CD14-positive monocyte (primary cell): Measurements from ENCODE around the gene TBC1D16. TPM values are rescaled to one million over a fixed set of nuclear protein-coding genes. Genes with fewer than 3 reads are reported as not detected.
"Not testable (repeated sequence)": the region's sequence is repeated elsewhere in the genome, so short reads cannot be mapped to it uniquely, and the experiment has no call there.

Experiments used
- DNase-seq, 3 donors: peaks; one replicate each; pipeline ENCODE4 v3.0.0-alpha.2; 2011 to 2022
- H2AFZ ChIP-seq: 2 replicates; pipeline ENCODE4 v1.6.0; 2012; ENCODE audit warnings: mild to moderate bottlenecking, low read depth, low read length, inconsistent platforms; ENCODE audit not compliant: insufficient read depth, poor library complexity, severe bottlenecking
- H3K27ac ChIP-seq, 2 donors: 1 replicate in 1 of 2; 2 replicates in 1 of 2; pipeline ENCODE4 v1.5.1; 2012 to 2013; ENCODE audit warnings: low read length in 2 of 2, control low read depth in 1 of 2, inconsistent platforms in 1 of 2, low read depth in 1 of 2, mild to moderate bottlenecking in 1 of 2
- H3K27me3 ChIP-seq, 2 donors: one replicate each; pipeline versions ENCODE4 v1.6.0 to v1.6.1; 2011 to 2013; ENCODE audit warnings: low read length in 2 of 2; ENCODE audit not compliant: control insufficient read depth in 2 of 2, insufficient read depth in 2 of 2
- H3K36me3 ChIP-seq, 2 donors: replicated peaks in 1 of 2; 1 replicate in 1 of 2; 2 replicates in 1 of 2; pipeline versions ENCODE4 v1.5.1 to v1.6.1; 2012 to 2013; ENCODE audit warnings: low read length in 2 of 2, control low read depth in 1 of 2, inconsistent platforms in 1 of 2, mild to moderate bottlenecking in 1 of 2; ENCODE audit not compliant: insufficient read depth in 2 of 2, control insufficient read depth in 1 of 2
- H3K4me1 ChIP-seq, 2 donors: 1 replicate in 1 of 2; 2 replicates in 1 of 2; pipeline versions ENCODE4 v1.5.1 to v1.6.1; 2012 to 2013; ENCODE audit warnings: low read length in 2 of 2, control low read depth in 1 of 2, inconsistent platforms in 1 of 2, mild to moderate bottlenecking in 1 of 2, moderate library complexity in 1 of 2; ENCODE audit not compliant: insufficient read depth in 2 of 2, control insufficient read depth in 1 of 2
- H3K4me2 ChIP-seq: replicated peaks from 2 replicates; pipeline ENCODE3; 2012; ENCODE audit warnings: low read length, moderate library complexity, mild to moderate bottlenecking; ENCODE audit not compliant: poor library complexity, severe bottlenecking; ENCODE audit errors: extremely low read depth
- H3K4me3 ChIP-seq, 3 experiments: fragments of 200-600 bp in 1 of 3; sonication (generic) in 1 of 3; replicated peaks in 1 of 3; 1 replicate in 2 of 3; 2 replicates in 1 of 3; pipeline ENCODE4 v1.5.1; 2011 to 2013; ENCODE audit warnings: low read length in 3 of 3, mild to moderate bottlenecking in 3 of 3, control low read depth in 2 of 3, low read depth in 2 of 3, inconsistent platforms in 1 of 3, moderate library complexity in 1 of 3
- H3K79me2 ChIP-seq: 2 replicates; pipeline ENCODE4 v1.6.0; 2012; ENCODE audit warnings: mild to moderate bottlenecking, control low read depth, inconsistent platforms, low read length, moderate library complexity; ENCODE audit not compliant: insufficient read depth
- H3K9ac ChIP-seq: 2 replicates; pipeline ENCODE4 v1.6.0; 2017; ENCODE audit warnings: low read length, mild to moderate bottlenecking; ENCODE audit not compliant: insufficient read depth, poor library complexity, severe bottlenecking
- H3K9me3 ChIP-seq, 2 donors: replicated peaks in 1 of 2; 1 replicate in 1 of 2; 2 replicates in 1 of 2; pipeline versions ENCODE4 v1.5.1 to v1.6.1; 2012 to 2013; ENCODE audit warnings: low read length in 2 of 2, control low read depth in 1 of 2; ENCODE audit not compliant: control insufficient read depth in 1 of 2, insufficient read depth in 1 of 2
- H4K20me1 ChIP-seq: 2 replicates; pipeline ENCODE4 v1.6.0; 2012; ENCODE audit warnings: mild to moderate bottlenecking, low read length, control low read depth, moderate library complexity; ENCODE audit not compliant: insufficient read depth
- H3K27ac Mint-ChIP-seq, 7 donors: one replicate each; pipeline ENCODE4 v1.8.0; 2020; ENCODE audit warnings: mild to moderate bottlenecking in 7 of 7, mixed read lengths in 7 of 7, moderate library complexity in 6 of 7, inconsistent platforms in 2 of 7
- H3K27me3 Mint-ChIP-seq, 3 donors: one replicate each; pipeline ENCODE4 v1.8.0; 2021 to 2022; ENCODE audit warnings: low read depth in 3 of 3, mild to moderate bottlenecking in 3 of 3, mixed read lengths in 3 of 3, moderate library complexity in 3 of 3, inconsistent platforms in 1 of 3
- H3K36me3 Mint-ChIP-seq, 2 donors: one replicate each; pipeline ENCODE4 v1.8.0; 2020; ENCODE audit warnings: mixed read lengths in 2 of 2, inconsistent platforms in 1 of 2, mild to moderate bottlenecking in 1 of 2
- H3K4me1 Mint-ChIP-seq: one replicate; pipeline ENCODE4 v1.8.0; 2020; ENCODE audit warnings: mild to moderate bottlenecking, mixed read lengths
- H3K4me3 Mint-ChIP-seq, 2 donors: one replicate each; pipeline ENCODE4 v1.8.0; 2020; ENCODE audit warnings: mild to moderate bottlenecking in 2 of 2, mixed read lengths in 2 of 2, moderate library complexity in 1 of 2
- H3K9me3 Mint-ChIP-seq, 7 donors: one replicate each; pipeline ENCODE4 v1.8.0; 2020 to 2022; ENCODE audit warnings: mixed read lengths in 7 of 7, mild to moderate bottlenecking in 6 of 7, moderate library complexity in 6 of 7, inconsistent platforms in 2 of 7
- WGBS: methylation state at CpG from one replicate; pipeline ENCODE4 v1.1.5; 2013; ENCODE audit warnings: missing lambda C conversion rate; ENCODE audit not compliant: insufficient coverage; 5-methylcytosine and 5-hydroxymethylcytosine counted together
- intact Hi-C, 2 donors: fragments of 100-400 bp; cut with micrococcal nuclease; formaldehyde crosslinking; loops; one replicate each; pipeline versions ENCODE4 v1.15.0 to v1.15.1; 2023
- polyA plus RNA-seq, 3 donors: library from polyadenylated mRNA; depleted of rRNA in 1 of 3; unstranded in 2 of 3; stranded (reverse) in 1 of 3; fragments of 300-500 nt in 2 of 3; fragments of >200 nt in 1 of 3; fragmentation: Illumina TruSeq in 2 of 3; gene quantifications; 1 replicate in 2 of 3; 2 replicates in 1 of 3; pipeline ENCODE4 v1.2.3, GENCODE V29; 2012 to 2021
- TF ChIP-seq, protein P1 (sequence below): fragments of 200-600 bp; IDR thresholded peaks from one replicate; pipeline ENCODE4 v1.8.0; 2022; ENCODE audit warnings: antibody characterized with exemption, mild to moderate bottlenecking

TBC1D16 gene
- polyA plus RNA-seq, 3 donors: 0.11 to 0.53 (median 0.27) TPM

DNA sequence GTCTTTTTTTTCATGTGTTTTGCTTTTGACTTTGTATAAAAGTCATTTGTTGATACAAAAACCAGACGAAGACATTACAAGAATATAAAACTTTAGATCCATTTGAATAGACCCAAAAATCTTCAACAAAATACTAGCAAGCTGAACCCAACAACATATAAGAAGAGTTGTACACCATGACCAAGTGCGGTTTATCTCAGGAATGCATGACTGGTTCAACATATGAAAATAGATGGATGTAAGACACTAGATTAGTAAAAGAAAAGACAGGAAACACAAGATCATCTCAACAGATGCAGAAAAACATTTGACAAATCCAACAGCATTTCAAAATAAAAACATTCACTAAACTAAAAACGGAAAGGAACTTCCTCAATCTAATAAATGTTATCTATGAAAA lies 69.0 kb downstream of the TBC1D16 start:
- intact Hi-C loops: no loop called here
- Histone ChIP-seq H3K4me2 (no peak overlapping the region), H3K79me2 (no peaks in the 10 kb centered on the region), H3K36me3 (no peaks in the 10 kb centered on the region), H3K4me1 (no peaks in the 10 kb centered on the region), H3K9ac (no peak overlapping the region), H2AFZ (no peak overlapping the region), H3K9me3 (no peaks in the 10 kb centered on the region), H4K20me1 (no peaks in the 10 kb centered on the region), H3K27me3 (no peaks in the 10 kb centered on the region), H3K27ac (no peak overlapping the region), H3K4me3 (no peak overlapping the region)
- H3K4me1 Mint-ChIP-seq: no peaks in the 10 kb centered on the region
- no peak overlapping the region for H3K27ac Mint-ChIP-seq
- peaks cover 1 to 7% (median 2%) of the 10 kb centered on the region in 3 donors for H3K27me3 Mint-ChIP-seq
- DNase-seq: no peak
- H3K4me3 Mint-ChIP-seq: no peak overlapping the region
- TF ChIP-seq, protein P1, sequence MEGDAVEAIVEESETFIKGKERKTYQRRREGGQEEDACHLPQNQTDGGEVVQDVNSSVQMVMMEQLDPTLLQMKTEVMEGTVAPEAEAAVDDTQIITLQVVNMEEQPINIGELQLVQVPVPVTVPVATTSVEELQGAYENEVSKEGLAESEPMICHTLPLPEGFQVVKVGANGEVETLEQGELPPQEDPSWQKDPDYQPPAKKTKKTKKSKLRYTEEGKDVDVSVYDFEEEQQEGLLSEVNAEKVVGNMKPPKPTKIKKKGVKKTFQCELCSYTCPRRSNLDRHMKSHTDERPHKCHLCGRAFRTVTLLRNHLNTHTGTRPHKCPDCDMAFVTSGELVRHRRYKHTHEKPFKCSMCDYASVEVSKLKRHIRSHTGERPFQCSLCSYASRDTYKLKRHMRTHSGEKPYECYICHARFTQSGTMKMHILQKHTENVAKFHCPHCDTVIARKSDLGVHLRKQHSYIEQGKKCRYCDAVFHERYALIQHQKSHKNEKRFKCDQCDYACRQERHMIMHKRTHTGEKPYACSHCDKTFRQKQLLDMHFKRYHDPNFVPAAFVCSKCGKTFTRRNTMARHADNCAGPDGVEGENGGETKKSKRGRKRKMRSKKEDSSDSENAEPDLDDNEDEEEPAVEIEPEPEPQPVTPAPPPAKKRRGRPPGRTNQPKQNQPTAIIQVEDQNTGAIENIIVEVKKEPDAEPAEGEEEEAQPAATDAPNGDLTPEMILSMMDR: no peak
- peaks cover 0 to 2% (median 0%) of the 10 kb centered on the region in 7 donors for H3K9me3 Mint-ChIP-seq
- no CpG with 5 or more reads among the region's 3 CpGs for WGBS
- no peaks in the 10 kb centered on the region for H3K36me3 Mint-ChIP-seq

DNA sequence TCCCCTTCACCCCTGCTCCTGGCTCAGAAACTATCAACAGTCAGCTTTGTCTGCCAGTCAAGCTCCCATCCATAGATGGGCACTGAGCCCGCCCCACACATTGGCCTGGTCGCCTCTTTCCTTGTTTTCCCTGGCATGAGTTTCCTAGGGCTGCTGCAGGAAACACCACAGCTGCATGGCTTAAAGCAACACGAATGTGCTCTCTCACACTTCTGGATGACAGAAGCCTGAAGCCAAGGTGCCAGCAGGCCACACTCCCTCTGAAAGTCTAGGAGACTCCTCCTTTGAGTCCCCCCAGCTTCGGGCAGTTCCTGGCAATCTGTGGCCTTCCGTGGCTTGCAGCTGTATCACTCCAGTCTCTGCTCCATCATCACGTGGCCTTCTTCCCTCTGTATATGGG lies 69.9 kb downstream of the TBC1D16 start:
- H3K4me1 Mint-ChIP-seq: no peaks in the 10 kb centered on the region

DNA sequence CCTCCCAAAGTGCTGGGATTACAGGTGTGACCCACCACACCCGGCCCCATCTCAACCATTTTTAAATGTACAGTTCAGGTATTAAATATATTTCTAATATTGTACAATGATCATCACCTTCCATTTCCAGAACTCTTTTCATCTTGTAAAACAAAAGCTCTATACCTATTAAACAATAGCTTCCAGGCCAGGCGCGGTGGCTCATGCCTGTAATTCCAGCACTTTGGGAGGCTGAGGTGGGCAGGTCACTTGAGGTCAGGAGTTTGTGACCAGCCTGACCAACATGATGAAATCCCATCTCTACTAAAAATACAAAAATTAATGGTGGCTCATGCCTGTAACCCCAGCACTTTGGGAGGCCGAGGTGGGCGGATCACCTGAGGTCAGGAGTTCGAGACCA lies 73.2 kb downstream of the TBC1D16 start:
- H3K27me3 Mint-ChIP-seq, H2AFZ ChIP-seq, H3K79me2 ChIP-seq, H3K27ac ChIP-seq, H3K4me3 ChIP-seq, H3K36me3 Mint-ChIP-seq, intact Hi-C loops, H3K9me3 ChIP-seq, H3K9ac ChIP-seq, H4K20me1 ChIP-seq, H3K9me3 Mint-ChIP-seq, H3K36me3 ChIP-seq, DNase-seq, H3K4me3 Mint-ChIP-seq, H3K4me2 ChIP-seq, H3K4me1 ChIP-seq, H3K27ac Mint-ChIP-seq, H3K4me1 Mint-ChIP-seq, H3K27me3 ChIP-seq: not testable (repeated sequence)
- no CpG with 5 or more reads among the region's 6 CpGs for WGBS

More for the DNA sequence above, 69.9 kb downstream of the TBC1D16 start:
- H3K79me2 ChIP-seq: no peaks in the 10 kb centered on the region
- DNase-seq: no peak
- H2AFZ ChIP-seq: no peak overlapping the region
- Mint-ChIP-seq H3K27ac (no peak overlapping the region), H3K36me3 (no peaks in the 10 kb centered on the region), H3K9me3 (peaks cover 0 to 4% (median 0%) of the 10 kb centered on the region in 7 donors), H3K27me3 (peaks cover 1 to 7% (median 2%) of the 10 kb centered on the region in 3 donors), H3K4me3 (no peak overlapping the region)
- H3K9me3 ChIP-seq: no peaks in the 10 kb centered on the region
- no peak overlapping the region for H3K9ac ChIP-seq
- no peaks in the 10 kb centered on the region for H4K20me1 ChIP-seq
- H3K4me1 ChIP-seq: no peaks in the 10 kb centered on the region
- TF ChIP-seq, protein P1: no peak
- no peak overlapping the region for H3K27ac ChIP-seq
- intact Hi-C loops: no loop called here
- H3K4me2 ChIP-seq: no peak overlapping the region
- no peaks in the 10 kb centered on the region for H3K27me3 ChIP-seq
- WGBS: 95% methylated on average over 4 of the region's 6 CpGs
- no peaks in the 10 kb centered on the region for H3K36me3 ChIP-seq
- H3K4me3 ChIP-seq: no peak overlapping the region
